ENCODE measurements around the gene ZMYND19.
A peak's percentile ranks its signal among the peaks of the same experiment; 100 is the strongest.
"Not testable (repeated sequence)": the region's sequence is repeated elsewhere in the genome, so short reads cannot be mapped to it uniquely, and the experiment has no call there.

ZMYND19 gene

GRCh38 chr9:137583957-137584356 lies 6.4 kb downstream of the ZMYND19 start:
- no peak for DNase-seq

- DNase-seq: no peak
Measured at GRCh38 chr9:137583347-137583746, 7.0 kb downstream of the ZMYND19 start.

- DNase-seq: no peak
Measured at GRCh38 chr9:137582286-137582860, 7.9 kb downstream of the ZMYND19 start.

GRCh38 chr9:137581361-137582285 lies 8.7 kb downstream of the ZMYND19 start:
- DNase-seq: no peak

DNA sequence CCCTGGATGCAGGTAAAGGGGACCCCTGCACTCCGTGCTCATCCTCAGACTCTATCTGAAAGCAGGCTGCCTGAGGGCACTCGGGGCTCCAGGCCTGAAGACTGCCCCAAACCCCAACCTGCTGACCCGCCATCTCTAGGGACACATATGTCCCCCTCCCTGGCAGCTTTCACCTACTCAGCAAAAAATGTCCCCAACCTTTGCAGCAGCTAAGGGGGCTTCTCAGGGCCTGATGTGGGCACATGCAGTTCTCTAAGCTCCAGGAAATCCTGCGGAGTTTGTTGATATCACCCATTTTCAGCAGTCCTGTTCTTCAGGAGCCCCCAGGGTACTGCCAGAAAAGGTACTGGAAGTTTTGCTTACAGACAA lies 9.4 kb downstream of the ZMYND19 start:
- DNase-seq: no peak

DNA sequence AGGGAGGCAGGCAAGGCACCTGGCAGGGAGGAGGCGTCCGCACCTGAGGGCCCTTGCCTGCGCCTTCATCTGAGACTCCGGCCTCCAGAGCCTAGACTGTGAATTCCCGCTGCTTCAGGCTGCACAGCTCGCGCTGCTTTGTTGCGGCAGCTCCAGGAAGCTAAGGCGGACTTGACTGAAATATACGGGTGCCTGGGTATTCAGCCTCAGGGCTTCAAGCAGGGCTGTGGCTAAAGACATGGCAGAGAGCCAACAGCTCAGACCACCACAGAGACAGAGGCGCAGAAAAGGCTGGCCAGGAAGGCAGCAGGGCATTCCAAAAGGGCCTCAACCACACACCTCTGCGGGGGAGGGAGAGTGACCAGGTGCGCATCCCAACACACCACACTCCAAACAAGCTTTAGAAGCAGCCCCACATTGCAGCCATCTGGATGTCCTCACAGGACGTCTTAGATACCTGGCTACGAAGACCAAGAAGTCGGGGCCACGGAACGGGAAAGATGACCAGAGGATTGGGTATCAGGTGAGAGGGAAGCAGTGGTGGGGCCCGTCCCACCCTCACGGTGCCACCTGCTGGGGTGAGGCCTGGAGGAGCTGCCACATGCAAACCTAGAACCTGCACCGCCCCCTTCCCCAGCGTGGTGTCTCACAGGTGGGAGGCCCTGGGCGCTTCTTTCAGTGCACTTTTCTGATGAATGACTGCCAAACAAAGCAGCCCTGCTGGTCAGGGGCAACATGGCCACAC lies 9.9 kb downstream of the ZMYND19 start:
- DNase-seq: no peak

DNA sequence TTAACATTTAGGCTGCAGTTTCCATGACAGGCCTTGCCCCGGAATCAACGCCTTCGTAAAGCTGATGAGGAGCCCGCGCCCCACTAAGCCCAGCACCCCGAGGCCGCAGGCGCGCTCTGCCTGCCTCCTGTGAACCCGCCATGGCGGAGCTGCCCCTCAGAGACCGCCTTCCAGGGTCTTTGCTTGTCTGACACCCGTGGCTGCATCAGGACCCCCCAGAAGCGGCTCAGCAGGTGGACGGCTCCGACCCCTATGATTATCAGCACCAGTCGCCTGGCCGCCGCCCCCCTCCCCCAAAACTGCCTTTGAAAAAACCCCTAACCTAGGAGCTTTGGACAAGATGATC lies 11.1 kb downstream of the ZMYND19 start:
- DNase-seq: no peak

GRCh38 chr9:137578518-137579258 lies 11.6 kb downstream of the ZMYND19 start, which contains the start of gene DPH7:
Gene DPH7 (minus strand): TSS chr9:137578925. CDS start chr9:137578777, 148 bp downstream.
- peak; percentile 94 for DNase-seq

DNA sequence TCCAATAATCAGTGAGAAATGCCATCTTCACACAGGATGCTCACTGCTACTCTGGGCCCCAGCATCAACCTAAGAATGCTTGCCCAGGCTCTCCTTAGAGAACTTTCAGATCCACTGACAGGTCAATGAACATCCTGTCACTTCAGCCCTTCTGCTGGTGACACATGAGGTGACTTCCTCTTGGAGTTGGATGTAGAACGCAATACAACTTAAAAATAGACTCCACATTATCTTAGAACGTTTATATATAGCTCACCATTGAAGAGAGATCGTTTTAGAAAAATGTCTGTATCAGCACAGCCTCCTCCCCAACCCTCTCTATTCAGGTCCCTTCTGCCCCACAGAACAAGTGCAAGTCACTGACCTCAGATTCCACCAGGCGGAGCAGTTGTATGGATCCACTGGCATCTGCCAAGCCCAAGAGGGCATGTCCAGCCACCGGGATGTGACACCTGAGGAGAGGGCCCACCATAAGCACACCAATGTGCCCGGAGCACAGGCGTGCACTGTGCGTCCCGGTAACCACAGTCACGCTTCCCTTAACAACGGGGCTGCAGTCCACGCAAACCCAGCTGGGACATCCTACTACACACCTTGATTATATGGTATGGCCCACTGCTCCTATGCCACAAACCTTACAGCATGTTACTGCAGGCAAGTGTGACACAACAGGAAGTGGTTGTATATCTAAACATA lies 14.4 kb downstream of the ZMYND19 start:
- DNase-seq: no peak

GRCh38 chr9:137575364-137575715 lies 15.0 kb downstream of the ZMYND19 start:
- DNase-seq: peak; percentile 34

DNA sequence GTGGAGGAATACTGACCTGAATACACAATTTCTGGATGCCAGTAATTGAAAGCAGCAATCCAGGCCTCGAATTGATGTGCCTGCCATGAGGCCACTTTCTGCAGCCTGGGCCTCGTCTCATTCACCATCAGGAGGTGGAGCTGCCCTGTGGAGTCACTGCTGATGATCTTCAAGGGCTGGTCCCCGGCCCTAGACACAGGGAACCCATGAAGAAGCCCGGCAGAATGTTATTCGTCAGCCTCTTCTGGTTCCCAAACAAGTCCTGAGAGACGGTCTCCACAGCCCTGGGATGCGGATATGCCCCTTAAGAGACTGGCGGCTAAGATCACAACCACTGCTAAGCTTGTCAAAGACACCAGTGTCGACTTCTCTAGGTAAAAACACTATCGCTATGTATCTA lies 16.1 kb downstream of the ZMYND19 start:
- DNase-seq: no peak

DNA sequence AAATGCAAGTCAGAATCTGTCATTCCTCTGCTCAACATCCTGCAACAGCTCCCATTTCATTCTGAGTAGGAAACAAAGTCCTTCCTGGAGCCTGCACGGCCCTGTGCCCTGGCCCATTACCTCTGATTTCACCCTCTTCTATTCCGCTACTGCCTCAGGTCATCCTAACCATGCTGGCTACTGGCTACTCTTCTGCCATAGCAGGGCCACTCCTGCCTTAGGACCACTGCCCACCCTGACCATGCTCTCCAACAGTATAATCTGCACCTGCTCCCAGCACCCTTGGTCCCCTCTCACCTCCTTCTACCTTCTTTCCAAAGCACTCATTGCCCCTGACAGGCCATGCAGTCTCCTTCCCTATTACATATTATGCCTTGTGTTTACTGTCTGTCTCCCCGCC lies 19.7 kb downstream of the ZMYND19 start:
- no peak for DNase-seq

GRCh38 chr9:137569609-137570203 lies 20.6 kb downstream of the ZMYND19 start:
- no peak for DNase-seq

DNA sequence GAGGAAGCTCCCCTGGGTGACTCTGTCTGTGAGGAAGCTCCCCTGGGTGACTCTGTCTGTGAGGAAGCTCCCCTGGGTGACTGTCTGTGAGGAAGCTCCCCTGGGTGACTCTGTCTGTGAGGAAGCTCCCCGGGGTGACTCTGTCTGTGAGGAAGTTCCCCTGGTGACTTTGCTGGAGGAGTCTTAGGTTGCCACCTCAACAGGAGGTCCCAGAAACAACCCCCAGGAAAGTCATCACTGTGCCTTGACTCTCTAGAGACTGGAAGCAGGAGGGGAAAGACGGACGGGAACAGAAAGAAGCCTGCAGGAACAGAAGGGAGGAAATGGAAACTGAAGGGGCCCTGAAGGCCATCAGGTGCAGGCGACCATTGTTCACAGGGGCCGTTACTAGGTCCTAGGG lies 21.9 kb downstream of the ZMYND19 start:
- DNase-seq: not testable (repeated sequence)

GRCh38 chr9:137564817-137565411 lies 25.4 kb downstream of the ZMYND19 start:
- no peak for DNase-seq

DNA sequence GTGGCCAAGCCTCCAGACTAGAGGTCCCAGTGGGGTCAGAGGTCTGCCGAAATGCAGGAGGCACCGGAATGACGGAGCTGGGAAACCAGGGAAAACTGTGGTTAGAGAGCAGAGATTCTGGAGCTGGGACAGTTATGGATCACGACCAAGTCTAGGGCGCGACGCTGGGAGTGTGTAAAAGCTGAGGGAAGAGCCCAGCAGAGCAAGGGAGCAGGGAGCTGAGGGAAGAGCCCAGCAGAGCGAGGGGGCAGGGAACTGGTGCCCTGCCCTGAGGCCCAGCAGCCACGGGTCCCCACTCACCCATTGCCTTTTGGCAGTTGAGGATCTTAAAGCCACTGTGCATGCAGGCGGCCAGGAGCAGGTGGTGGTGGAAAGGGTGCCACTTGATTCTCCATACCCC lies 26.2 kb downstream of the ZMYND19 start:
- no peak for DNase-seq

DNA sequence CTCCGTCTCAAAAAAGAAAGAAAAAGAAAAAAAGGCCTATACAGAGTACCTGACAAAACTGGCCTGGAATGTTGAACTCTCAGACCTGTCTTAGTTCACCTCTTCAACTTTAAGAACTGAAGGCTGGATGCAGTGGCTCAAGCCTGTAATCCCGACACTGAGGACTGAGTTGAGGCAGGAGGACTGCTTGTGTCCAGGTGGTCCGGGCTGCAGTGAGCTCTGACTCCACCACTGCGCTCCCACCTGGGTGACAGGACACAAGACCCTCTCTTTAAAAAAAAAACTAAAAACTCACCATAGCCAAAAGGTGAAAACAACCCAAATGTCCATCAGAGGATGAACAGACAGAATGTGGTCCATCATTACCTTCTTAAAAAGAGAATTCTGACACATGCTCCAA lies 32.2 kb downstream of the ZMYND19 start:
- DNase-seq: no peak

DNA sequence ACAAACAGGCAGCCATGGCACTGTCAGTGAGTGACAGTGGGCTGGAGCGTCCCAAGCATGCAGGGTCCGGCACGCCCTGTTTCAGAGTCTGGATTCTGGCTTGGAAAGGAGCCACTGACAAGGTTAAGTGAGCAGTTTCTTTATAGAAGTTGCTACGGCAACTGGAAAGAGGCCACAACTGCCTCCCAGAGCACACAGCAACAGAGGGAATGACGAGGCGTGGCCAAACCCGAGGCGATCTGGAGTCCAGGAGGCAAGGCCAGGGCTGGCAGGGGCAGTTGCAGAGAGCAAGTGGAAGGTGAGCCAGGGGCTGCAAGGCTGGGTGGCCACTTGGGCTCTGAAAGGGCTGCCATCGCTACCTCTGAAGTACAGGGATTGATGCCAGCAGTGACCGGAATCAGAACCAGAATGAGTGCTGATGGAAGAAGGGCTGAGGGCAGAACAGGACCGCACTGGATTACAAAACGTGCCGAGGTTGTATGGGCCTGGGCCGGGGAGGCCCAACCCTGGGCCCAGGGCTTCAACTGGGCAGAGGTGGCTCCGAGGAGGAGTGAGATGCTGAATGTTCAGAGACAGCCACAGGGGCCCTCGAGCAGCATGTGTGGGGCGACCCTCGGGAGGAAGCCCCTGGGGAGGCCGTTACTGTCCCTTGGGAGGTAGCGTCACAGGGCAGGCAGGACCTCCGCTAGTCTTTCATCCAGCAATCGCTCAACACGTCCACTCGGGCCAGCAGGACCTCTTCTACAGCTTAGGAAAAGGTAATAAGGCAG lies 34.1 kb downstream of the ZMYND19 start:
- no peak for DNase-seq

GRCh38 chr9:137555179-137555578 lies 35.1 kb downstream of the ZMYND19 start:
- no peak for DNase-seq

GRCh38 chr9:137554349-137554748 lies 36.0 kb downstream of the ZMYND19 start:
- DNase-seq: no peak

GRCh38 chr9:137553654-137554053 lies 36.7 kb downstream of the ZMYND19 start:
- not testable (repeated sequence) for DNase-seq
